ENCODE data around the gene CYP11A1.

The CYP11A1 gene

GRCh38 chr15:74384881-74385643 is 17.6 kb upstream of the CYP11A1 start:
- Histone ChIP-seq H3K4me3 (replicated peaks; ENCODE audit: insufficient read depth, low read length) (no peak overlapping the region), H3K27me3 (ENCODE audit: insufficient read depth, poor library complexity, severe bottlenecking) (no peaks in the 10 kb centered on the region), H3K27ac (replicated peaks) (no peak overlapping the region)
- peak; percentile 45 to 48 for DNase-seq (ENCODE audit: low read depth in 1 of 2, low spot score in 1 of 2)
- TF ChIP-seq GABPA (IDR thresholded peaks at IDR 0.05; ENCODE audit: low read depth) (no peak), SPI1 (IDR thresholded peaks at IDR 0.05; ENCODE audit: borderline replicate concordance, low read depth) (peak; percentile 57; the same call in 1 of the 2 replicates)

GRCh38 chr15:74384566-74384880 is 17.1 kb upstream of the CYP11A1 start:
- no peak overlapping the region for H3K27ac ChIP-seq (replicated peaks)
- DNase-seq (ENCODE audit: low read depth in 1 of 2, low spot score in 1 of 2): no peak
- no peak overlapping the region for H3K4me3 ChIP-seq (replicated peaks; ENCODE audit: insufficient read depth, low read length)
- H3K27me3 ChIP-seq (ENCODE audit: insufficient read depth, poor library complexity, severe bottlenecking): no peaks in the 10 kb centered on the region
- TF ChIP-seq REST (IDR thresholded peaks at IDR 0.05; ENCODE audit: insufficient replicate concordance, low read depth) (no peak), GABPA (IDR thresholded peaks at IDR 0.05; ENCODE audit: low read depth) (no peak), CTCF (IDR thresholded peaks at IDR 0.05; ENCODE audit: insufficient read depth, low read length) (no peak), SPI1 (IDR thresholded peaks at IDR 0.05; ENCODE audit: borderline replicate concordance, low read depth) (no peak), POLR2AphosphoS5 (IDR thresholded peaks at IDR 0.05; ENCODE audit: low read depth) (no peak)

- TF ChIP-seq GABPA (IDR thresholded peaks at IDR 0.05; ENCODE audit: low read depth): no peak
- no peak for TF ChIP-seq SPI1 (IDR thresholded peaks at IDR 0.05; ENCODE audit: borderline replicate concordance, low read depth)
- TF ChIP-seq POLR2AphosphoS5 (IDR thresholded peaks at IDR 0.05; ENCODE audit: low read depth): no peak
- no peak for TF ChIP-seq CTCF (IDR thresholded peaks at IDR 0.05; ENCODE audit: insufficient read depth, low read length)
- TF ChIP-seq REST (IDR thresholded peaks at IDR 0.05; ENCODE audit: insufficient replicate concordance, low read depth): no peak
- Histone ChIP-seq H3K4me3 (replicated peaks; ENCODE audit: insufficient read depth, low read length) (no peak overlapping the region), H3K27me3 (ENCODE audit: insufficient read depth, poor library complexity, severe bottlenecking) (no peaks in the 10 kb centered on the region), H3K27ac (replicated peaks) (no peak overlapping the region)
- DNase-seq (ENCODE audit: low read depth in 1 of 2, low spot score in 1 of 2): no peak
Observed at GRCh38 chr15:74383695-74384565, 16.5 kb upstream of the CYP11A1 start.

- Histone ChIP-seq H3K27me3 (ENCODE audit: insufficient read depth, poor library complexity, severe bottlenecking) (no peaks in the 10 kb centered on the region), H3K27ac (replicated peaks) (no peak overlapping the region), H3K4me3 (replicated peaks; ENCODE audit: insufficient read depth, low read length) (no peak overlapping the region)
- no peak for TF ChIP-seq REST (IDR thresholded peaks at IDR 0.05; ENCODE audit: insufficient replicate concordance, low read depth)
- TF ChIP-seq GABPA (IDR thresholded peaks at IDR 0.05; ENCODE audit: low read depth): no peak
- no peak for TF ChIP-seq CTCF (IDR thresholded peaks at IDR 0.05; ENCODE audit: insufficient read depth, low read length)
- no peak for TF ChIP-seq POLR2AphosphoS5 (IDR thresholded peaks at IDR 0.05; ENCODE audit: low read depth)
- no peak for TF ChIP-seq SPI1 (IDR thresholded peaks at IDR 0.05; ENCODE audit: borderline replicate concordance, low read depth)
- no peak for DNase-seq (ENCODE audit: low read depth in 1 of 2, low spot score in 1 of 2)
Observed at GRCh38 chr15:74383286-74383685, 15.8 kb upstream of the CYP11A1 start.

All from HL-60 (cell line).